K562 (cell line): ENCODE results near the gene IGSF23. TPM values are rescaled to one million over a fixed set of nuclear protein-coding genes. Genes with fewer than 3 reads are reported as not detected.

Experiments used
- COPS2 ChIP-seq: fragments of 450-650 bp; conservative IDR thresholded peaks from 2 replicates; pipeline ENCODE4 v1.6.1; 2016; ENCODE audit warnings: mild to moderate bottlenecking, moderate library complexity
- EGR1 ChIP-seq: fragments of 450-650 bp; conservative IDR thresholded peaks from 2 replicates; pipeline ENCODE4 v1.6.1; 2017; ENCODE audit warnings: mild to moderate bottlenecking
- ETV5 ChIP-seq: sonication (generic); formaldehyde crosslinking; IDR thresholded peaks from 2 replicates; pipeline ENCODE4 v1.4.0; 2020; ENCODE audit warnings: low read depth, mild to moderate bottlenecking, missing genetic modification reagents
- LEF1 ChIP-seq: fragments of 450-650 bp; IDR thresholded peaks from 2 replicates; pipeline ENCODE4 v1.6.1; 2016; ENCODE audit warnings: mild to moderate bottlenecking
- SOX6 ChIP-seq: fragments of 450-650 bp; IDR thresholded peaks from 2 replicates; pipeline ENCODE4 v1.6.1; 2014; ENCODE audit warnings: mild to moderate bottlenecking
- ZNF165 ChIP-seq: fragments of 250-450 bp; sonication (Bioruptor Pico); IDR thresholded peaks from 2 replicates; pipeline ENCODE4 v1.4.0; 2020; ENCODE audit warnings: borderline replicate concordance
- ZNF384 ChIP-seq: IDR thresholded peaks from 2 replicates; pipeline ENCODE4 v1.6.1; 2012; ENCODE audit warnings: low read depth, low read length, improper control_type of control experiment
- polyA plus RNA-seq, 8 experiments: library from polyadenylated mRNA; depleted of rRNA in 4 of 8; stranded (reverse) in 5 of 8; unstranded in 3 of 8; fragments of >200 nt; fragmentation: Nextera tagmentation in 2 of 8; fragmentation: Illumina TruSeq in 1 of 8; extraction: Ambion mirVana in 2 of 8; extraction: Trizol in 1 of 8; gene quantifications; 2 replicates each; pipeline versions ENCODE4 v1.2.1 to v1.2.3, GENCODE V29; 2011 to 2014; ENCODE audit warnings: inconsistent platforms in 1 of 8, missing spikeins in 1 of 8
- total RNA-seq, 7 experiments: library from RNA; depleted of rRNA in 6 of 7; stranded (reverse); fragments of >200 nt in 6 of 7; fragmentation: Illumina TruSeq in 2 of 7; extraction: Trizol in 2 of 7; gene quantifications; 2 replicates each; pipeline versions ENCODE4 v1.2.1 to v1.2.3, GENCODE V29; 2011 to 2021; ENCODE audit warnings: low replicate concordance in 1 of 7
- TF ChIP-seq, protein P1 (sequence below), 2 experiments: fragments of 150-350 bp in 1 of 2; IDR thresholded peaks; 2 replicates each; pipeline ENCODE4 v1.6.1; 2012 to 2016; ENCODE audit warnings: low read depth in 2 of 2, low read length in 2 of 2, mild to moderate bottlenecking in 1 of 2, moderate library complexity in 1 of 2
- TF ChIP-seq, protein P2 (sequence below), 2 experiments: fragments of 450-650 bp; IDR thresholded peaks; 2 replicates each; pipeline ENCODE4 v1.6.1; 2016
- TF ChIP-seq, protein P3 (sequence below): fragments of 450-650 bp; IDR thresholded peaks from 2 replicates; pipeline ENCODE4 v1.6.1; 2016; ENCODE audit warnings: mild to moderate bottlenecking, moderate library complexity

Gene IGSF23
- total and polyA plus RNA-seq, 9 of the 15 experiments (the other 6 are each of a cell fraction or from before 2014, with no cell fraction given): not detected

DNA sequence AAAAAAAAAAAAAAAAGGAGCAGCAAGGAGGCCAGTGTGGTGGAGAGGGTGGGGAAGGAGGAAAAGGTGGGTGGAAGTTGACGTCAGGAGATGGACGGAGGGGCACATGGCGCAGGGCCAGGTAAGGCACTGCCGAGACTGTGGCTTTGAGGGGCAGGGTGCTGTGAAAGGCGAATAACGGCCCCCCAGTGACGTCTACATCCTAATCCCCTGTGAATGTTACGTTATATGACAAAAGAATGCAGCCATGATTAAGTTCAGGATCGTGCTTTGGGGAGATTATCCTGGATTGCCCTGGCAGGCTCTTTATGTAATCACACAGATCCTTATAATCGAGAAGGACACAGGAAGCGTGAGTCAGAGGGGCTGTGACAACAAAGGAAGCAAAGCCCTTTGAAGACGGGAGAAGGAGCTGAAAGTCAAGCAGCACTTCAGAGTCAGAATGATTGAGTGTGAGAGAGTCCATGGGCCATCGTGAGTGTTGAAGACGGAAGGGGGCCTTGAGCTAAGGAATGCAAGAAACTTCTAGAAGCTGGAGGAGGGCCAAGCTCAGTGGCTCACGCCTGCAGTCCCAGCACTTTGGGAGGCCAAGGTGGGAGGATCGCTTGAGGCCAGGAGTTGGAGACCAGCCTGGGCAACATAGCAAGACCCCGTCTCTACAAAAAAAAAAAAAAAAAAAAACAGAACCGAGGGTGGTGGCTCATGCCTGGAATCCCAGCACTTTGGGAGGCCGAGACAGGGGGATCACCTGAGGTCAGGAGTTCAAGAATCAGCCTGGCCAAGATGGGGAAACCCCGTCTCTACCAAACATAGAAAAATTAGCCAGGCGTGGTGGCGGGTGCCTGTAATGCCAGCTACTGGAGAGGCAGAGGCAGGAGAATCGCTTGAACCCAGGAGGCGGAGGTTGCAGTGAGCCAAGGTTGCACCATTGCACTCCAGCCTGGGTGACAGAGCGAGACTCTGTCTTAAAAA lies 71.8 kb downstream of the IGSF23 start (continued):
- TF ChIP-seq, protein P1, sequence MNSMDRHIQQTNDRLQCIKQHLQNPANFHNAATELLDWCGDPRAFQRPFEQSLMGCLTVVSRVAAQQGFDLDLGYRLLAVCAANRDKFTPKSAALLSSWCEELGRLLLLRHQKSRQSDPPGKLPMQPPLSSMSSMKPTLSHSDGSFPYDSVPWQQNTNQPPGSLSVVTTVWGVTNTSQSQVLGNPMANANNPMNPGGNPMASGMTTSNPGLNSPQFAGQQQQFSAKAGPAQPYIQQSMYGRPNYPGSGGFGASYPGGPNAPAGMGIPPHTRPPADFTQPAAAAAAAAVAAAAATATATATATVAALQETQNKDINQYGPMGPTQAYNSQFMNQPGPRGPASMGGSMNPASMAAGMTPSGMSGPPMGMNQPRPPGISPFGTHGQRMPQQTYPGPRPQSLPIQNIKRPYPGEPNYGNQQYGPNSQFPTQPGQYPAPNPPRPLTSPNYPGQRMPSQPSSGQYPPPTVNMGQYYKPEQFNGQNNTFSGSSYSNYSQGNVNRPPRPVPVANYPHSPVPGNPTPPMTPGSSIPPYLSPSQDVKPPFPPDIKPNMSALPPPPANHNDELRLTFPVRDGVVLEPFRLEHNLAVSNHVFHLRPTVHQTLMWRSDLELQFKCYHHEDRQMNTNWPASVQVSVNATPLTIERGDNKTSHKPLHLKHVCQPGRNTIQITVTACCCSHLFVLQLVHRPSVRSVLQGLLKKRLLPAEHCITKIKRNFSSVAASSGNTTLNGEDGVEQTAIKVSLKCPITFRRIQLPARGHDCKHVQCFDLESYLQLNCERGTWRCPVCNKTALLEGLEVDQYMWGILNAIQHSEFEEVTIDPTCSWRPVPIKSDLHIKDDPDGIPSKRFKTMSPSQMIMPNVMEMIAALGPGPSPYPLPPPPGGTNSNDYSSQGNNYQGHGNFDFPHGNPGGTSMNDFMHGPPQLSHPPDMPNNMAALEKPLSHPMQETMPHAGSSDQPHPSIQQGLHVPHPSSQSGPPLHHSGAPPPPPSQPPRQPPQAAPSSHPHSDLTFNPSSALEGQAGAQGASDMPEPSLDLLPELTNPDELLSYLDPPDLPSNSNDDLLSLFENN (IDR thresholded peaks at IDR 0.05; ENCODE audit: low read depth in 2 of 2, low read length in 2 of 2): no peak
- 0 out of 2 replicates have a peak, but pooled peaks have one; percentile 18 for TF ChIP-seq SOX6
- TF ChIP-seq COPS2: no peak
- TF ChIP-seq, protein P2, sequence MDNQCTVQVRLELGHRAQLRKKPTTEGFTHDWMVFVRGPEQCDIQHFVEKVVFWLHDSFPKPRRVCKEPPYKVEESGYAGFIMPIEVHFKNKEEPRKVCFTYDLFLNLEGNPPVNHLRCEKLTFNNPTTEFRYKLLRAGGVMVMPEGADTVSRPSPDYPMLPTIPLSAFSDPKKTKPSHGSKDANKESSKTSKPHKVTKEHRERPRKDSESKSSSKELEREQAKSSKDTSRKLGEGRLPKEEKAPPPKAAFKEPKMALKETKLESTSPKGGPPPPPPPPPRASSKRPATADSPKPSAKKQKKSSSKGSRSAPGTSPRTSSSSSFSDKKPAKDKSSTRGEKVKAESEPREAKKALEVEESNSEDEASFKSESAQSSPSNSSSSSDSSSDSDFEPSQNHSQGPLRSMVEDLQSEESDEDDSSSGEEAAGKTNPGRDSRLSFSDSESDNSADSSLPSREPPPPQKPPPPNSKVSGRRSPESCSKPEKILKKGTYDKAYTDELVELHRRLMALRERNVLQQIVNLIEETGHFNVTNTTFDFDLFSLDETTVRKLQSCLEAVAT (IDR thresholded peaks at IDR 0.05): 0 out of 4 replicates have a peak, but pooled peaks of 1 of the 2 experiments have one; percentile 16
- TF ChIP-seq, protein P3, sequence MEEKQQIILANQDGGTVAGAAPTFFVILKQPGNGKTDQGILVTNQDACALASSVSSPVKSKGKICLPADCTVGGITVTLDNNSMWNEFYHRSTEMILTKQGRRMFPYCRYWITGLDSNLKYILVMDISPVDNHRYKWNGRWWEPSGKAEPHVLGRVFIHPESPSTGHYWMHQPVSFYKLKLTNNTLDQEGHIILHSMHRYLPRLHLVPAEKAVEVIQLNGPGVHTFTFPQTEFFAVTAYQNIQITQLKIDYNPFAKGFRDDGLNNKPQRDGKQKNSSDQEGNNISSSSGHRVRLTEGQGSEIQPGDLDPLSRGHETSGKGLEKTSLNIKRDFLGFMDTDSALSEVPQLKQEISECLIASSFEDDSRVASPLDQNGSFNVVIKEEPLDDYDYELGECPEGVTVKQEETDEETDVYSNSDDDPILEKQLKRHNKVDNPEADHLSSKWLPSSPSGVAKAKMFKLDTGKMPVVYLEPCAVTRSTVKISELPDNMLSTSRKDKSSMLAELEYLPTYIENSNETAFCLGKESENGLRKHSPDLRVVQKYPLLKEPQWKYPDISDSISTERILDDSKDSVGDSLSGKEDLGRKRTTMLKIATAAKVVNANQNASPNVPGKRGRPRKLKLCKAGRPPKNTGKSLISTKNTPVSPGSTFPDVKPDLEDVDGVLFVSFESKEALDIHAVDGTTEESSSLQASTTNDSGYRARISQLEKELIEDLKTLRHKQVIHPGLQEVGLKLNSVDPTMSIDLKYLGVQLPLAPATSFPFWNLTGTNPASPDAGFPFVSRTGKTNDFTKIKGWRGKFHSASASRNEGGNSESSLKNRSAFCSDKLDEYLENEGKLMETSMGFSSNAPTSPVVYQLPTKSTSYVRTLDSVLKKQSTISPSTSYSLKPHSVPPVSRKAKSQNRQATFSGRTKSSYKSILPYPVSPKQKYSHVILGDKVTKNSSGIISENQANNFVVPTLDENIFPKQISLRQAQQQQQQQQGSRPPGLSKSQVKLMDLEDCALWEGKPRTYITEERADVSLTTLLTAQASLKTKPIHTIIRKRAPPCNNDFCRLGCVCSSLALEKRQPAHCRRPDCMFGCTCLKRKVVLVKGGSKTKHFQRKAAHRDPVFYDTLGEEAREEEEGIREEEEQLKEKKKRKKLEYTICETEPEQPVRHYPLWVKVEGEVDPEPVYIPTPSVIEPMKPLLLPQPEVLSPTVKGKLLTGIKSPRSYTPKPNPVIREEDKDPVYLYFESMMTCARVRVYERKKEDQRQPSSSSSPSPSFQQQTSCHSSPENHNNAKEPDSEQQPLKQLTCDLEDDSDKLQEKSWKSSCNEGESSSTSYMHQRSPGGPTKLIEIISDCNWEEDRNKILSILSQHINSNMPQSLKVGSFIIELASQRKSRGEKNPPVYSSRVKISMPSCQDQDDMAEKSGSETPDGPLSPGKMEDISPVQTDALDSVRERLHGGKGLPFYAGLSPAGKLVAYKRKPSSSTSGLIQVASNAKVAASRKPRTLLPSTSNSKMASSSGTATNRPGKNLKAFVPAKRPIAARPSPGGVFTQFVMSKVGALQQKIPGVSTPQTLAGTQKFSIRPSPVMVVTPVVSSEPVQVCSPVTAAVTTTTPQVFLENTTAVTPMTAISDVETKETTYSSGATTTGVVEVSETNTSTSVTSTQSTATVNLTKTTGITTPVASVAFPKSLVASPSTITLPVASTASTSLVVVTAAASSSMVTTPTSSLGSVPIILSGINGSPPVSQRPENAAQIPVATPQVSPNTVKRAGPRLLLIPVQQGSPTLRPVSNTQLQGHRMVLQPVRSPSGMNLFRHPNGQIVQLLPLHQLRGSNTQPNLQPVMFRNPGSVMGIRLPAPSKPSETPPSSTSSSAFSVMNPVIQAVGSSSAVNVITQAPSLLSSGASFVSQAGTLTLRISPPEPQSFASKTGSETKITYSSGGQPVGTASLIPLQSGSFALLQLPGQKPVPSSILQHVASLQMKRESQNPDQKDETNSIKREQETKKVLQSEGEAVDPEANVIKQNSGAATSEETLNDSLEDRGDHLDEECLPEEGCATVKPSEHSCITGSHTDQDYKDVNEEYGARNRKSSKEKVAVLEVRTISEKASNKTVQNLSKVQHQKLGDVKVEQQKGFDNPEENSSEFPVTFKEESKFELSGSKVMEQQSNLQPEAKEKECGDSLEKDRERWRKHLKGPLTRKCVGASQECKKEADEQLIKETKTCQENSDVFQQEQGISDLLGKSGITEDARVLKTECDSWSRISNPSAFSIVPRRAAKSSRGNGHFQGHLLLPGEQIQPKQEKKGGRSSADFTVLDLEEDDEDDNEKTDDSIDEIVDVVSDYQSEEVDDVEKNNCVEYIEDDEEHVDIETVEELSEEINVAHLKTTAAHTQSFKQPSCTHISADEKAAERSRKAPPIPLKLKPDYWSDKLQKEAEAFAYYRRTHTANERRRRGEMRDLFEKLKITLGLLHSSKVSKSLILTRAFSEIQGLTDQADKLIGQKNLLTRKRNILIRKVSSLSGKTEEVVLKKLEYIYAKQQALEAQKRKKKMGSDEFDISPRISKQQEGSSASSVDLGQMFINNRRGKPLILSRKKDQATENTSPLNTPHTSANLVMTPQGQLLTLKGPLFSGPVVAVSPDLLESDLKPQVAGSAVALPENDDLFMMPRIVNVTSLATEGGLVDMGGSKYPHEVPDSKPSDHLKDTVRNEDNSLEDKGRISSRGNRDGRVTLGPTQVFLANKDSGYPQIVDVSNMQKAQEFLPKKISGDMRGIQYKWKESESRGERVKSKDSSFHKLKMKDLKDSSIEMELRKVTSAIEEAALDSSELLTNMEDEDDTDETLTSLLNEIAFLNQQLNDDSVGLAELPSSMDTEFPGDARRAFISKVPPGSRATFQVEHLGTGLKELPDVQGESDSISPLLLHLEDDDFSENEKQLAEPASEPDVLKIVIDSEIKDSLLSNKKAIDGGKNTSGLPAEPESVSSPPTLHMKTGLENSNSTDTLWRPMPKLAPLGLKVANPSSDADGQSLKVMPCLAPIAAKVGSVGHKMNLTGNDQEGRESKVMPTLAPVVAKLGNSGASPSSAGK: 0 out of 2 replicates have a peak, but pooled peaks have one; percentile 41
- TF ChIP-seq EGR1: peak; percentile 71; the same call in 1 of the 2 replicates
- no peak for TF ChIP-seq ZNF165 (CRISPR knock-in tag)
- peak; percentile 36; the same call in 1 of the 2 replicates for TF ChIP-seq ETV5
- peak; percentile 45; the same call in 1 of the 2 replicates for TF ChIP-seq ZNF384
- TF ChIP-seq LEF1: peak; percentile 68
